PFSK-1 (cell line): Measurements from ENCODE around the gene ZCCHC12.

Experiments used
- FOXP2 ChIP-seq: optimal IDR thresholded peaks from 2 replicates; pipeline ENCODE3; 2011; ENCODE audit warnings: borderline replicate concordance, control low read depth, inconsistent platforms; ENCODE audit not compliant: insufficient read depth; ENCODE audit errors: extremely low read length, extremely low read depth
- SIN3A ChIP-seq: IDR thresholded peaks from 2 replicates; pipeline ENCODE4 v1.6.1; 2012; ENCODE audit warnings: mild to moderate bottlenecking, low read length, moderate library complexity, borderline replicate concordance; ENCODE audit not compliant: insufficient read depth
- TAF1 ChIP-seq: IDR thresholded peaks from 2 replicates; pipeline ENCODE4 v1.6.1; 2012; ENCODE audit warnings: low read length, control low read depth, borderline replicate concordance; ENCODE audit not compliant: insufficient read depth
- TF ChIP-seq, protein P1 (sequence below), 2 experiments: IDR thresholded peaks; 2 replicates each; pipeline versions ENCODE4 v1.6.1 to v1.8.0; 2011 to 2012; ENCODE audit warnings: low read depth in 2 of 2, low read length in 2 of 2, control low read depth in 1 of 2, inconsistent platforms in 1 of 2, mild to moderate bottlenecking in 1 of 2, moderate library complexity in 1 of 2; ENCODE audit not compliant: insufficient read depth in 1 of 2

DNA sequence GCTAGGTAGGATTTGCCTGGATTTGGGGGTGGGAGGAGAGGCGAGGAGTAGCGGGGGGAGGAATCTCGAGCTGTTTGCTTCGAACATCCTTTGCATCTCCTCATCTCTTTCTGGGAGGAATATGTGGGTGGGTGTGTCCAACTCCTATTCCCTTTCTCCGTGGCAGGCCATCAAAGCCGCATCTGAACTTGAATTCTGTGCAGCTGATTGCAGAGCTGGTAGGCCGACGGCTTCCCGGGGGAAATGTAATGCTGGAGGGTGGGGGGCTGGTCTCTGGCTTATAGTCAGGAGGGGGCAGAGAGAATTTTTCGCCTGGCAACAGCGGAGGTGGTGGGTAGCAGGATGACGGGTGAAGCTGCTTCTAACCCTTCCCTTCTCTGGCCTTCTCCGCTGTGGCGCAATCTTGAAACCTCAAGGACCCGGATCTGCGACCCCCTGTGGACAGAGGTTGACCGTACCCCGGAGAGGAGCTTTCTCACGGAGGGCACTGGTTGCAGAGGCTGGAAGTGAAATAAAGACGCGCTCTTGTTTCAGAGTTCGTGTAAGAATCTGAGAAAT lies 628 bp downstream of the ZCCHC12 start:
- TF ChIP-seq SIN3A (no peak), TAF1 (no peak), FOXP2 (no peak)
- TF ChIP-seq, protein P1, sequence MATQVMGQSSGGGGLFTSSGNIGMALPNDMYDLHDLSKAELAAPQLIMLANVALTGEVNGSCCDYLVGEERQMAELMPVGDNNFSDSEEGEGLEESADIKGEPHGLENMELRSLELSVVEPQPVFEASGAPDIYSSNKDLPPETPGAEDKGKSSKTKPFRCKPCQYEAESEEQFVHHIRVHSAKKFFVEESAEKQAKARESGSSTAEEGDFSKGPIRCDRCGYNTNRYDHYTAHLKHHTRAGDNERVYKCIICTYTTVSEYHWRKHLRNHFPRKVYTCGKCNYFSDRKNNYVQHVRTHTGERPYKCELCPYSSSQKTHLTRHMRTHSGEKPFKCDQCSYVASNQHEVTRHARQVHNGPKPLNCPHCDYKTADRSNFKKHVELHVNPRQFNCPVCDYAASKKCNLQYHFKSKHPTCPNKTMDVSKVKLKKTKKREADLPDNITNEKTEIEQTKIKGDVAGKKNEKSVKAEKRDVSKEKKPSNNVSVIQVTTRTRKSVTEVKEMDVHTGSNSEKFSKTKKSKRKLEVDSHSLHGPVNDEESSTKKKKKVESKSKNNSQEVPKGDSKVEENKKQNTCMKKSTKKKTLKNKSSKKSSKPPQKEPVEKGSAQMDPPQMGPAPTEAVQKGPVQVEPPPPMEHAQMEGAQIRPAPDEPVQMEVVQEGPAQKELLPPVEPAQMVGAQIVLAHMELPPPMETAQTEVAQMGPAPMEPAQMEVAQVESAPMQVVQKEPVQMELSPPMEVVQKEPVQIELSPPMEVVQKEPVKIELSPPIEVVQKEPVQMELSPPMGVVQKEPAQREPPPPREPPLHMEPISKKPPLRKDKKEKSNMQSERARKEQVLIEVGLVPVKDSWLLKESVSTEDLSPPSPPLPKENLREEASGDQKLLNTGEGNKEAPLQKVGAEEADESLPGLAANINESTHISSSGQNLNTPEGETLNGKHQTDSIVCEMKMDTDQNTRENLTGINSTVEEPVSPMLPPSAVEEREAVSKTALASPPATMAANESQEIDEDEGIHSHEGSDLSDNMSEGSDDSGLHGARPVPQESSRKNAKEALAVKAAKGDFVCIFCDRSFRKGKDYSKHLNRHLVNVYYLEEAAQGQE (IDR thresholded peaks at IDR 0.05; ENCODE audit: insufficient read depth in 1 of 2, low read depth in 2 of 2, low read length in 2 of 2): no peak
